Skin epidermis (tissue), 12 donors: ENCODE results near the gene AKT3.
A peak's percentile ranks its signal among the peaks of the same experiment; 100 is the strongest.
"Not testable (repeated sequence)": the region's sequence is repeated elsewhere in the genome, so short reads cannot be mapped to it uniquely, and the experiment has no call there.

Source experiments
- H3K27ac ChIP-seq, 21 experiments: fragments of 200-600 bp; sonication (generic) in 11 of 21; one replicate each; pipeline ENCODE4 v1.5.0; 2020; ENCODE audit warnings: mild to moderate bottlenecking in 3 of 21, inconsistent platforms in 2 of 21, moderate library complexity in 2 of 21
- H3K4me3 ChIP-seq, 7 experiments: fragments of 200-600 bp; sonication (generic) in 2 of 7; one replicate each; pipeline ENCODE4 v1.5.0; 2020; ENCODE audit warnings: inconsistent platforms in 2 of 7, mild to moderate bottlenecking in 2 of 7, moderate library complexity in 1 of 7

The AKT3 gene

GRCh38 chr1:243842978-243843511 is 7.0 kb downstream of the AKT3 start:
- Histone ChIP-seq H3K27ac (peak overlapping the region in 9 of 21 experiments; percentile 8 to 67 (median 30)), H3K4me3 (no peak overlapping the region)

GRCh38 chr1:243842161-243842560 is 7.9 kb downstream of the AKT3 start:
- H3K4me3 ChIP-seq, result no peak overlapping the region
- peak overlapping the region in 5 of 21 experiments; percentile 13 to 42 (median 30) for H3K27ac ChIP-seq

- no peak overlapping the region for H3K4me3 ChIP-seq
- peak overlapping the region in 1 of 21 experiments; percentile 41 for H3K27ac ChIP-seq
These were observed 8.5 kb downstream of the AKT3 start for GRCh38 chr1:243841507-243841906.

GRCh38 chr1:243837907-243838535 is 12.0 kb downstream of the AKT3 start:
- Histone ChIP-seq H3K4me3 (no peak overlapping the region), H3K27ac (peak overlapping the region in 2 of 21 experiments; percentile 15 to 60)

GRCh38 chr1:243834130-243834529 is 15.9 kb downstream of the AKT3 start:
- H3K4me3 ChIP-seq, result no peak overlapping the region
- no peak overlapping the region for H3K27ac ChIP-seq

- H3K4me3 ChIP-seq, result no peak overlapping the region
- H3K27ac ChIP-seq, result no peak overlapping the region
These were observed 18.6 kb downstream of the AKT3 start for GRCh38 chr1:243831463-243831862.

GRCh38 chr1:243827206-243827605 is 22.8 kb downstream of the AKT3 start:
- no peak overlapping the region for H3K4me3 ChIP-seq
- H3K27ac ChIP-seq, result no peak overlapping the region

- not testable (repeated sequence) for H3K27ac ChIP-seq, H3K4me3 ChIP-seq
These were observed 25.1 kb downstream of the AKT3 start for GRCh38 chr1:243824907-243825306.

- H3K4me3 ChIP-seq, result no peak overlapping the region
- H3K27ac ChIP-seq, result no peak overlapping the region
These were observed 28.8 kb downstream of the AKT3 start for GRCh38 chr1:243821177-243821680.

GRCh38 chr1:243819438-243819839 is 30.6 kb downstream of the AKT3 start:
- Histone ChIP-seq H3K4me3 (no peak overlapping the region), H3K27ac (no peak overlapping the region)

GRCh38 chr1:243818978-243819377 is 31.1 kb downstream of the AKT3 start:
- H3K4me3 ChIP-seq, result no peak overlapping the region
- H3K27ac ChIP-seq, result no peak overlapping the region

- Histone ChIP-seq H3K4me3 (no peak overlapping the region), H3K27ac (no peak overlapping the region)
These were observed 35.3 kb downstream of the AKT3 start for GRCh38 chr1:243814718-243815117.

GRCh38 chr1:243807346-243807745 is 42.7 kb downstream of the AKT3 start:
- not testable (repeated sequence) for H3K27ac ChIP-seq, H3K4me3 ChIP-seq

GRCh38 chr1:243806310-243806709 is 43.7 kb downstream of the AKT3 start:
- Histone ChIP-seq H3K4me3 (no peak overlapping the region), H3K27ac (no peak overlapping the region)

- no peak overlapping the region for H3K4me3 ChIP-seq
- H3K27ac ChIP-seq, result no peak overlapping the region
These were observed 47.3 kb downstream of the AKT3 start for GRCh38 chr1:243802736-243803135.

- H3K4me3 ChIP-seq, result no peak overlapping the region
- no peak overlapping the region for H3K27ac ChIP-seq
These were observed 48.7 kb downstream of the AKT3 start for GRCh38 chr1:243801378-243801777.

- no peak overlapping the region for H3K4me3 ChIP-seq
- H3K27ac ChIP-seq, result no peak overlapping the region
These were observed 50.1 kb downstream of the AKT3 start for GRCh38 chr1:243799908-243800307.

- no peak overlapping the region for H3K27ac ChIP-seq
- H3K4me3 ChIP-seq, result no peak overlapping the region
These were observed 51.3 kb downstream of the AKT3 start for GRCh38 chr1:243798726-243799125.

GRCh38 chr1:243796016-243796415 is 54.0 kb downstream of the AKT3 start:
- Histone ChIP-seq H3K27ac (no peak overlapping the region), H3K4me3 (no peak overlapping the region)

GRCh38 chr1:243793298-243793697 is 56.7 kb downstream of the AKT3 start:
- Histone ChIP-seq H3K27ac (peak overlapping the region in 2 of 21 experiments; percentile 36 to 59), H3K4me3 (no peak overlapping the region)

- H3K27ac ChIP-seq, result peak overlapping the region in 2 of 21 experiments; percentile 36 to 59
- H3K4me3 ChIP-seq, result no peak overlapping the region
These were observed 57.2 kb downstream of the AKT3 start for GRCh38 chr1:243792891-243793290.

GRCh38 chr1:243792401-243792800 is 57.6 kb downstream of the AKT3 start:
- H3K4me3 ChIP-seq, result no peak overlapping the region
- H3K27ac ChIP-seq, result peak overlapping the region in 2 of 21 experiments; percentile 36 to 59
